ENCODE results near the gene PSMA8. TPM values are rescaled to one million over a fixed set of nuclear protein-coding genes. Genes with fewer than 3 reads are reported as not detected.
"Not testable (repeated sequence)": the region's sequence is repeated elsewhere in the genome, so short reads cannot be mapped to it uniquely, and the experiment has no call there.

PSMA8 gene
- total RNA-seq, 4 donors from 2014 or later, result not detected

GRCh38 chr18:26190506-26190905, 56.8 kb downstream of the PSMA8 start:
- Histone ChIP-seq H3K4me1 (no peaks in the 10 kb centered on the region), H3K4me3 (no peak overlapping the region), H3K27ac (no peak overlapping the region), H3K9me3 (no peaks in the 10 kb centered on the region), H3K27me3 (no peaks in the 10 kb centered on the region), H3K36me3 (no peaks in the 10 kb centered on the region)
- 85 to 90% methylated on average over 8 of the region's 8 CpGs for WGBS, 2 donors
- TF ChIP-seq CTCF (IDR thresholded peaks at IDR 0.05) (no peak), EP300 (IDR thresholded peaks at IDR 0.05) (no peak), POLR2A (IDR thresholded peaks at IDR 0.05) (no peak)
- DNase-seq (ENCODE audit: low spot score in 2 of 2), result no peak

- no peak for TF ChIP-seq EP300 (IDR thresholded peaks at IDR 0.05)
- no peaks in the 10 kb centered on the region for H3K4me1 ChIP-seq
- H3K36me3 ChIP-seq, result no peaks in the 10 kb centered on the region
- no peak overlapping the region for H3K27ac ChIP-seq
- no peak overlapping the region for H3K4me3 ChIP-seq
- no peaks in the 10 kb centered on the region for H3K27me3 ChIP-seq
- WGBS, 2 donors, result 73 to 80% methylated on average over 1 of the region's 1 CpG
- no peaks in the 10 kb centered on the region for H3K9me3 ChIP-seq
- no peak for DNase-seq (ENCODE audit: low spot score in 2 of 2)
Observed at GRCh38 chr18:26192233-26192632, 58.6 kb downstream of the PSMA8 start.

GRCh38 chr18:26196605-26197004, 62.9 kb downstream of the PSMA8 start:
- H3K36me3 ChIP-seq, result no peaks in the 10 kb centered on the region
- H3K27ac ChIP-seq, result no peak overlapping the region
- no peaks in the 10 kb centered on the region for H3K9me3 ChIP-seq
- no peaks in the 10 kb centered on the region for H3K4me1 ChIP-seq
- no peaks in the 10 kb centered on the region for H3K27me3 ChIP-seq
- no peak for DNase-seq (ENCODE audit: low spot score in 2 of 2)
- WGBS, 2 donors, result 87 to 93% methylated on average over 3 of the region's 3 CpGs
- no peak overlapping the region for H3K4me3 ChIP-seq
- TF ChIP-seq POLR2A (IDR thresholded peaks at IDR 0.05) (no peak), CTCF (IDR thresholded peaks at IDR 0.05) (no peak), EP300 (IDR thresholded peaks at IDR 0.05) (no peak)

- not testable (repeated sequence) for H3K4me1 ChIP-seq; H3K36me3 ChIP-seq; H3K4me3 ChIP-seq; DNase-seq (ENCODE audit: low spot score in 2 of 2); H3K27me3 ChIP-seq; H3K27ac ChIP-seq; H3K9me3 ChIP-seq
- WGBS, 2 donors, result 82 to 87% methylated on average over 8 to 9 of the region's 9 CpGs
Observed at GRCh38 chr18:26202001-26202400, 68.3 kb downstream of the PSMA8 start.

GRCh38 chr18:26205318-26205717, 71.6 kb downstream of the PSMA8 start:
- H3K9me3 ChIP-seq, result no peaks in the 10 kb centered on the region
- WGBS, 2 donors, result 90% methylated on average over 1 of the region's 1 CpG
- no peaks in the 10 kb centered on the region for H3K36me3 ChIP-seq
- no peak for DNase-seq (ENCODE audit: low spot score in 2 of 2)
- no peak overlapping the region for H3K4me3 ChIP-seq
- H3K27ac ChIP-seq, result no peak overlapping the region
- TF ChIP-seq EP300 (IDR thresholded peaks at IDR 0.05) (no peak), CTCF (IDR thresholded peaks at IDR 0.05) (no peak), POLR2A (IDR thresholded peaks at IDR 0.05) (no peak)
- no peaks in the 10 kb centered on the region for H3K4me1 ChIP-seq
- H3K27me3 ChIP-seq, result no peaks in the 10 kb centered on the region

- WGBS, 2 donors, result 95 to 98% methylated on average over 2 of the region's 2 CpGs
- Histone ChIP-seq H3K27ac (no peak overlapping the region), H3K9me3 (no peaks in the 10 kb centered on the region), H3K36me3 (no peaks in the 10 kb centered on the region), H3K4me3 (no peak overlapping the region), H3K27me3 (no peaks in the 10 kb centered on the region), H3K4me1 (no peaks in the 10 kb centered on the region)
- no peak for DNase-seq (ENCODE audit: low spot score in 2 of 2)
- TF ChIP-seq CTCF (IDR thresholded peaks at IDR 0.05) (no peak), POLR2A (IDR thresholded peaks at IDR 0.05) (no peak), EP300 (IDR thresholded peaks at IDR 0.05) (no peak)
Observed at GRCh38 chr18:26206488-26206887, 72.8 kb downstream of the PSMA8 start.
